HEK293 (cell line): Measurements from ENCODE around the gene KCNQ1.

Experiments used
- INSM2 ChIP-seq: fragments of 450-650 bp; formaldehyde crosslinking; IDR thresholded peaks from 2 replicates; pipeline ENCODE4 v1.5.1; 2016; ENCODE audit warnings: missing biosample characterization, missing genetic modification characterization
- PBX3 ChIP-seq: sonication (generic); formaldehyde crosslinking; IDR thresholded peaks from 2 replicates; pipeline ENCODE4 v1.8.1; 2022; ENCODE audit warnings: mild to moderate bottlenecking, moderate library complexity, missing genetic modification reagents
- SP3 ChIP-seq: fragments of 450-650 bp; formaldehyde crosslinking; IDR thresholded peaks from 2 replicates; pipeline ENCODE4 v1.5.1; 2016; ENCODE audit warnings: missing biosample characterization, missing genetic modification characterization
- YY1 ChIP-seq: fragments of 450-650 bp; formaldehyde crosslinking; IDR thresholded peaks from 2 replicates; pipeline ENCODE4 v1.5.1; 2018; ENCODE audit warnings: missing biosample characterization, missing genetic modification characterization
- ZNF138 ChIP-seq: fragments of 450-650 bp; formaldehyde crosslinking; IDR thresholded peaks from 2 replicates; pipeline ENCODE4 v1.5.1; 2016; ENCODE audit warnings: missing biosample characterization, missing genetic modification characterization, borderline replicate concordance
- ZNF175 ChIP-seq: fragments of 450-650 bp; formaldehyde crosslinking; IDR thresholded peaks from 2 replicates; pipeline ENCODE4 v1.5.1; 2016; ENCODE audit warnings: missing biosample characterization, missing genetic modification characterization
- ZNF214 ChIP-seq: fragments of 450-650 bp; formaldehyde crosslinking; IDR thresholded peaks from 2 replicates; pipeline ENCODE4 v1.5.1; 2017; ENCODE audit warnings: missing biosample characterization, mild to moderate bottlenecking, missing genetic modification characterization, borderline replicate concordance
- ZNF292 ChIP-seq: fragments of 450-650 bp; formaldehyde crosslinking; IDR thresholded peaks from 2 replicates; pipeline ENCODE4 v1.5.1; 2016; ENCODE audit warnings: low read depth, missing biosample characterization, missing genetic modification characterization, borderline replicate concordance
- ZNF501 ChIP-seq: fragments of 450-650 bp; formaldehyde crosslinking; IDR thresholded peaks from 2 replicates; pipeline ENCODE4 v1.5.1; 2016; ENCODE audit warnings: missing biosample characterization, missing genetic modification characterization
- TF ChIP-seq, protein P1 (sequence below): fragments of 450-650 bp; formaldehyde crosslinking; IDR thresholded peaks from 2 replicates; pipeline ENCODE4 v1.5.1; 2016; ENCODE audit warnings: missing biosample characterization, missing genetic modification characterization
- TF ChIP-seq, protein P2 (sequence below): fragments of 450-650 bp; formaldehyde crosslinking; IDR thresholded peaks from 2 replicates; pipeline ENCODE4 v1.5.1; 2016; ENCODE audit warnings: missing biosample characterization, missing genetic modification characterization, low read depth
- TF ChIP-seq, protein P3 (sequence below): fragments of 450-650 bp; formaldehyde crosslinking; IDR thresholded peaks from 2 replicates; pipeline ENCODE4 v1.5.1; 2016; ENCODE audit warnings: missing biosample characterization, missing genetic modification characterization

GRCh38 chr11:2531277-2531986, 86.6 kb downstream of the KCNQ1 start:
- TF ChIP-seq PBX3 (CRISPR knock-in tag) (no peak), ZNF292 (no peak), ZNF214 (tag by site-specific recombination) (no peak), ZNF175 (tag by site-specific recombination) (no peak), SP3 (tag by site-specific recombination) (no peak), ZNF138 (tag by site-specific recombination) (no peak), YY1 (tag by site-specific recombination) (no peak), INSM2 (tag by site-specific recombination) (no peak), ZNF501 (no peak)
- TF ChIP-seq, protein P1, sequence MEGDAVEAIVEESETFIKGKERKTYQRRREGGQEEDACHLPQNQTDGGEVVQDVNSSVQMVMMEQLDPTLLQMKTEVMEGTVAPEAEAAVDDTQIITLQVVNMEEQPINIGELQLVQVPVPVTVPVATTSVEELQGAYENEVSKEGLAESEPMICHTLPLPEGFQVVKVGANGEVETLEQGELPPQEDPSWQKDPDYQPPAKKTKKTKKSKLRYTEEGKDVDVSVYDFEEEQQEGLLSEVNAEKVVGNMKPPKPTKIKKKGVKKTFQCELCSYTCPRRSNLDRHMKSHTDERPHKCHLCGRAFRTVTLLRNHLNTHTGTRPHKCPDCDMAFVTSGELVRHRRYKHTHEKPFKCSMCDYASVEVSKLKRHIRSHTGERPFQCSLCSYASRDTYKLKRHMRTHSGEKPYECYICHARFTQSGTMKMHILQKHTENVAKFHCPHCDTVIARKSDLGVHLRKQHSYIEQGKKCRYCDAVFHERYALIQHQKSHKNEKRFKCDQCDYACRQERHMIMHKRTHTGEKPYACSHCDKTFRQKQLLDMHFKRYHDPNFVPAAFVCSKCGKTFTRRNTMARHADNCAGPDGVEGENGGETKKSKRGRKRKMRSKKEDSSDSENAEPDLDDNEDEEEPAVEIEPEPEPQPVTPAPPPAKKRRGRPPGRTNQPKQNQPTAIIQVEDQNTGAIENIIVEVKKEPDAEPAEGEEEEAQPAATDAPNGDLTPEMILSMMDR (tag by site-specific recombination): peak; percentile 79
- TF ChIP-seq, protein P2, sequence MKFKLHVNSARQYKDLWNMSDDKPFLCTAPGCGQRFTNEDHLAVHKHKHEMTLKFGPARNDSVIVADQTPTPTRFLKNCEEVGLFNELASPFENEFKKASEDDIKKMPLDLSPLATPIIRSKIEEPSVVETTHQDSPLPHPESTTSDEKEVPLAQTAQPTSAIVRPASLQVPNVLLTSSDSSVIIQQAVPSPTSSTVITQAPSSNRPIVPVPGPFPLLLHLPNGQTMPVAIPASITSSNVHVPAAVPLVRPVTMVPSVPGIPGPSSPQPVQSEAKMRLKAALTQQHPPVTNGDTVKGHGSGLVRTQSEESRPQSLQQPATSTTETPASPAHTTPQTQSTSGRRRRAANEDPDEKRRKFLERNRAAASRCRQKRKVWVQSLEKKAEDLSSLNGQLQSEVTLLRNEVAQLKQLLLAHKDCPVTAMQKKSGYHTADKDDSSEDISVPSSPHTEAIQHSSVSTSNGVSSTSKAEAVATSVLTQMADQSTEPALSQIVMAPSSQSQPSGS (tag by site-specific recombination): no peak
- TF ChIP-seq, protein P3, sequence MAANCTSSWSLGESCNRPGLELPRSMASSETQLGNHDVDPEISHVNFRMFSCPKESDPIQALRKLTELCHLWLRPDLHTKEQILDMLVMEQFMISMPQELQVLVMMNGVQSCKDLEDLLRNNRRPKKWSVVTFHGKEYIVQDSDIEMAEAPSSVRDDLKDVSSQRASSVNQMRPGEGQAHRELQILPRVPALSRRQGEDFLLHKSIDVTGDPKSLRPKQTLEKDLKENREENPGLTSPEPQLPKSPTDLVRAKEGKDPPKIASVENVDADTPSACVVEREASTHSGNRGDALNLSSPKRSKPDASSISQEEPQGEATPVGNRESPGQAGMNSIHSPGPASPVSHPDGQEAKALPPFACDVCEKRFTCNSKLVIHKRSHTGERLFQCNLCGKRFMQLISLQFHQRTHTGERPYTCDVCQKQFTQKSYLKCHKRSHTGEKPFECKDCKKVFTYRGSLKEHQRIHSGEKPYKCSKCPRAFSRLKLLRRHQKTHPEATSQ (tag by site-specific recombination): no peak
